ENCODE data around the gene DLGAP1.
A peak's percentile ranks its signal among the peaks of the same experiment; 100 is the strongest.

DLGAP1 gene

GRCh38 chr18:3870914-3871313, 584.2 kb downstream of the DLGAP1 start:
- no peak for DNase-seq (ENCODE audit: low read depth)
- no peak overlapping the region for H3K4me3 ChIP-seq (ENCODE audit: control insufficient read depth, low read depth, low read length)

GRCh38 chr18:3869848-3870247, 585.3 kb downstream of the DLGAP1 start:
- no peak overlapping the region for H3K4me3 ChIP-seq (ENCODE audit: control insufficient read depth, low read depth, low read length)
- TF ChIP-seq CTCF (conservative IDR thresholded peaks at IDR 0.05; ENCODE audit: control insufficient read depth, insufficient read depth, low read depth, low read length), result peak; percentile 61
- DNase-seq (ENCODE audit: low read depth), result peak; percentile 83

More at GRCh38 chr18:3870914-3871313, 584.2 kb downstream of the DLGAP1 start:
- no peak for TF ChIP-seq CTCF (conservative IDR thresholded peaks at IDR 0.05; ENCODE audit: control insufficient read depth, insufficient read depth, low read depth, low read length)

DNA sequence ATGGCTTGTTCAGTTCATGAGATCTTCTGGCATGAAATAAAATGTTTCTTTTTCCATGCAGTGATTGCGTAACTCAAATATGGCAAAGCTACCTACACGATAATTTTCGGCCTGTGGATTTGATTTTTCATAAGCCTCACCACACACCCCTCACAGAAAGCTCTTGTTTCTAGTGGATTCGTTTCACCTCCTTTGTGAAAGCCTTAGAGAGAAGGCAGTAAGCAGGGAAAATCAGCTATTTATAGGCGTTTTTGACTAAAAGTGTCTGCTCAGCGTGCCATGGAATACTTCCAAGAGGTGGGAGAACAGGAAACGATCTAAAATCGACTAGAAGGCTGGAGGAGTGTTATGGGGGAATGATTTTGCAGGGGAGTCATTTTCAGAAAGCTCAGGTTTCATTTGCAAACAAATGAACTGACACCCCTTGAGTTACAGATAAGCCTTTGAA, 587.2 kb downstream of the DLGAP1 start:
- peak; percentile 47 for DNase-seq (ENCODE audit: low read depth)

DNA sequence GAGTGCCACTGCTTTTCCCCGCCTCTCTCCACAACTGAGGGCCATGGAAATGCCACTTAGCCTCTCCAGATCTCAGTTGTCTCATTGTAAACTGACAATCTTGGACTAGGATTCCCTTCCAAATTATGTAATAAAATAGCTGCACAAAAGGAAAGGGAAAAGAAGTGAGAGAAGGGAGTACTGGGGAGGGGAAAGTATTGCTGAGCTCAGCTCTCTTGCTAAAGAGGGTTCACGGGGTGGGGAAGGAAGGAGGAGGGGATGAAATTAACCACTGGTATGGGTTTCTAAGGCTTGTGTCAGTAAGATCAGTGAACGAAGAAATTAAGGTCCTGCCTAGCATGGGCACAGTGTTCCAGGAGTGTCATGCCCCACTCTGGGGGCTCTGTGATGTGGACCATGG, 587.9 kb downstream of the DLGAP1 start:
- no peak for DNase-seq (ENCODE audit: low read depth)
- TF ChIP-seq CTCF (conservative IDR thresholded peaks at IDR 0.05; ENCODE audit: control insufficient read depth, insufficient read depth, low read depth, low read length), result no peak
- H3K4me3 ChIP-seq (ENCODE audit: control insufficient read depth, low read depth, low read length), result no peak overlapping the region

More for the DNA sequence above, 587.2 kb downstream of the DLGAP1 start:
- no peak for TF ChIP-seq CTCF (conservative IDR thresholded peaks at IDR 0.05; ENCODE audit: control insufficient read depth, insufficient read depth, low read depth, low read length)
- no peak overlapping the region for H3K4me3 ChIP-seq (ENCODE audit: control insufficient read depth, low read depth, low read length)

- TF ChIP-seq CTCF (conservative IDR thresholded peaks at IDR 0.05; ENCODE audit: control insufficient read depth, insufficient read depth, low read depth, low read length), result no peak
- no peak overlapping the region for H3K4me3 ChIP-seq (ENCODE audit: control insufficient read depth, low read depth, low read length)
- DNase-seq (ENCODE audit: low read depth), result no peak
These were observed 590.3 kb downstream of the DLGAP1 start for GRCh38 chr18:3864669-3865298.

GRCh38 chr18:3863593-3863992, 591.5 kb downstream of the DLGAP1 start:
- no peak overlapping the region for H3K4me3 ChIP-seq (ENCODE audit: control insufficient read depth, low read depth, low read length)
- no peak for DNase-seq (ENCODE audit: low read depth)
- no peak for TF ChIP-seq CTCF (conservative IDR thresholded peaks at IDR 0.05; ENCODE audit: control insufficient read depth, insufficient read depth, low read depth, low read length)
